ENCODE measurements around the gene MMP2. TPM values are rescaled to one million over a fixed set of nuclear protein-coding genes. Genes with fewer than 3 reads are reported as not detected.

MMP2 gene
- total RNA-seq, 1 experiment from 2014 or later: 1.7 TPM

GRCh38 chr16:55532227-55532626, 53.2 kb downstream of the MMP2 start:
- in situ Hi-C loops (cut with HindIII; ENCODE audit: low pct_unique_long_range_greater_than_20kb, low sequenced_read_pairs): no loop called here
- no peak for DNase-seq (ENCODE audit: low read depth, low spot score)

- no peak for DNase-seq (ENCODE audit: low read depth, low spot score)
- in situ Hi-C loops (cut with HindIII; ENCODE audit: low pct_unique_long_range_greater_than_20kb, low sequenced_read_pairs): no loop called here
These were observed 55.8 kb downstream of the MMP2 start for GRCh38 chr16:55534756-55535155.

DNA sequence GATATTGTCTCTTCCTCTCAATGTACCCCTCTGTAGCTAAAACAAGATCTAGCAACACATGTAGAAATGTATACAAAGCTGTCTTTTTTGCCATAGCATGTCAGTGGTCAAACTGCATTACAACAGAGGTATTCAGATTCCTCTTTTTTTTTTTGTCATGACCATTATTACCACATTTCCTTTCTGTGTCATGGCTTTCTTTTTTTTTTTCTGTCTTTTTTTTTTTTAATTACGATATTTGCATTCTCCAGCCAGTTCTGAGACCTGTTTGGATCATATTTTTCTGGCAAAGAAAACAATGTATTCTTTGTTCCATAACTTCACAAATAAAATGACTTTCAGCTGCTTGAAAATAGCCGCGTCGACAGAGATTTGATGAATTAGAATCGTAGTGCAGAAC, 60.1 kb downstream of the MMP2 start:
- in situ Hi-C loops (cut with HindIII; ENCODE audit: low pct_unique_long_range_greater_than_20kb, low sequenced_read_pairs): no loop called here
- peak; percentile 91 for DNase-seq (ENCODE audit: low read depth, low spot score)

GRCh38 chr16:55539488-55539887, 60.5 kb downstream of the MMP2 start:
- peak; percentile 57 for DNase-seq (ENCODE audit: low read depth, low spot score)
- in situ Hi-C loops (cut with HindIII; ENCODE audit: low pct_unique_long_range_greater_than_20kb, low sequenced_read_pairs): no loop called here

DNA sequence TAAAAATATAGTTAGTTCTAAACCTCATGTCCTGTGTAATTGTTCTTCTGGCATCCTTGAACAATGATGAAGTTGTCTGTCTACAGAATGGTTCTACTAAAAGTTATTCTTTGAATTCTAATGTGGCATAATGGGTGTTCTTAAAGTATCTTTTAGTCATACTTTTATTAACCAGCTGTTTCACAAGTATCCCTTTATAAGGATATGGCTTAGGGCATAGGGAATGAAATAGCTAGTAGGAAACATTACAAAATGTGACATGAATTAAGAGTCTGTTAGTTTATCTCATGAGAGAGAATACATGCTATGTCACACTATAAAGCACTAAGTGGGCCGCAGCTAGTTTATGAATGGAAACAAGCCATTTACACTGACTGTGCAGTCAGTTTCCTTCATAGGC, 61.2 kb downstream of the MMP2 start:
- DNase-seq (ENCODE audit: low read depth, low spot score): peak; percentile 56
- in situ Hi-C loops (cut with HindIII; ENCODE audit: low pct_unique_long_range_greater_than_20kb, low sequenced_read_pairs): no loop called here

DNA sequence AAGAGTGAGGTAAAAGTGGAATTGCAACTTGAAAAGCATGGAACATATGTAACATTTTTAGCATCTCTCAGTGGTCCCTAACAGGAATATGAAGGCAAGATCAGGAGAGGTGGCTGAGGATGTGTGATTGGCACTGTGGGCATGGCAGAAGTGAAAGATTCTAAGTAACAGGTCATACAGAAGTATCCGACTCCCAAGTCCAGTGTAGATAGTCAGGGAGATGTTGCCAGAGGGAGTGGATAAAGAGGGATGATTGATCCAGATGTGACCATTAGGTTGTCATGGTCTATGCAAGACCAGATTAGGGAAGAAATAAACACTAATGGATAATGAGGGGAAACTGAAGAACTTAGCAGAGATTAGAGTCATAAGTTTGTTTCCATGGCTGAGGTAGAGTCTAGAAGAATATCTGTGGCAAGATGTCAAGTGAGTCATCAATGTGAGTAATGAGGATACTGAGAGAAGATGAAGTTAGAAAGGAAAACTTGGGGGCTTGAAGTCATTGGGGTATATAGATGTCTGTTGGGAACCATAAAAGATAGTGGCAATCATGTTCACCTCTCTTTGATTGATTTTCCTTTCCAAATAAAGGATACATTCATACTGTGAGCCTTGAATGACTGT, 63.6 kb downstream of the MMP2 start:
- in situ Hi-C loops (cut with HindIII; ENCODE audit: low pct_unique_long_range_greater_than_20kb, low sequenced_read_pairs): no loop called here
- no peak for DNase-seq (ENCODE audit: low read depth, low spot score)

DNA sequence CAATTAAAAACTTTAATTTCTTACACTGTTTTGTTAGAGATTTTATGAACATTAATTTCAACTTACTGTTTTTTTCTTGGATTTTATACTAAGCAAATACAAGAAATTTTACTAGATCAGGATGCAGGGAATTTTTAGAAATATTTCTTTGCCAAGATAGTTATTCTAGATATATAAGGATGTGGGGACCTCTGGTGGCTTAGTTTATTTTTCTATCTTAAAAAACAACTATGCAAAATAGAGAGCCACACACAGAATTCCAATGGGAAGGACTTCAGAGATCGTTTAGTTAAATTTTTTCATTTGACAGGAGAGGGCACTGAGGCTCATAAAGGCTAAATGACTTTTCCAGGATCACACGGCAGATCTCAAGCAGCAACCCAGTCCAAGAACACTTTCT, 64.5 kb downstream of the MMP2 start:
- in situ Hi-C loops (cut with HindIII; ENCODE audit: low pct_unique_long_range_greater_than_20kb, low sequenced_read_pairs): no loop called here
- DNase-seq (ENCODE audit: low read depth, low spot score): peak; percentile 60

GRCh38 chr16:55552621-55553020, 73.6 kb downstream of the MMP2 start:
- in situ Hi-C loops (cut with HindIII; ENCODE audit: low pct_unique_long_range_greater_than_20kb, low sequenced_read_pairs): no loop called here
- no peak for DNase-seq (ENCODE audit: low read depth, low spot score)

- DNase-seq (ENCODE audit: low read depth, low spot score): no peak
- in situ Hi-C loops (cut with HindIII; ENCODE audit: low pct_unique_long_range_greater_than_20kb, low sequenced_read_pairs): no loop called here
These were observed 76.4 kb downstream of the MMP2 start for GRCh38 chr16:55555436-55555835.

Other genes starting within 250 kb of the MMP2 start
- 3.2 TPM in 2 replicates for gene IRX6, start 155.0 kb upstream of the MMP2 start, total RNA-seq (2014; rRNA removed; shearing (Covaris generic))
- gene LPCAT2, start 29.9 kb downstream of the MMP2 start, total RNA-seq (2014; rRNA removed; shearing (Covaris generic)): 42.4 and 42.9 TPM in 2 replicates
- 0.37 and 0.40 TPM in 2 replicates for gene CAPNS2, start 87.5 kb downstream of the MMP2 start, total RNA-seq (2014; rRNA removed; shearing (Covaris generic))
- not detected in 2 replicates for gene SLC6A2, start 176.8 kb downstream of the MMP2 start, total RNA-seq (2014; rRNA removed; shearing (Covaris generic))